H9 (cell line): Measurements from ENCODE around the gene MARVELD1. TPM values are rescaled to one million over a fixed set of nuclear protein-coding genes. Genes with fewer than 3 reads are reported as not detected.

Experiments used
- DNase-seq: peaks from one replicate; pipeline ENCODE4 v3.0.0-alpha.2; 2017
- H2AFZ ChIP-seq: one replicate; pipeline ENCODE4 v1.6.1; 2013; ENCODE audit warnings: mild to moderate bottlenecking, low read length, control low read depth, moderate library complexity
- H2AK5ac ChIP-seq: 2 replicates; pipeline ENCODE4 v1.6.1; 2013; ENCODE audit warnings: low read length, control low read depth, mixed read lengths; ENCODE audit not compliant: insufficient read length
- H2BK120ac ChIP-seq: one replicate; pipeline ENCODE4 v1.6.1; 2013; ENCODE audit warnings: low read depth, mild to moderate bottlenecking, low read length, control low read depth, inconsistent platforms; ENCODE audit not compliant: poor library complexity, severe bottlenecking
- H2BK12ac ChIP-seq: 2 replicates; pipeline ENCODE4 v1.6.1; 2013; ENCODE audit warnings: low read length, control low read depth, mixed read lengths, low read depth; ENCODE audit not compliant: insufficient read length
- H2BK15ac ChIP-seq: 2 replicates; pipeline ENCODE4 v1.6.1; 2013; ENCODE audit warnings: low read depth, low read length, control low read depth
- H2BK20ac ChIP-seq: one replicate; pipeline ENCODE4 v1.6.1; 2013; ENCODE audit warnings: low read depth, mild to moderate bottlenecking, low read length, control low read depth, inconsistent platforms; ENCODE audit not compliant: poor library complexity, severe bottlenecking
- H2BK5ac ChIP-seq: 2 replicates; pipeline ENCODE4 v1.6.1; 2013; ENCODE audit warnings: low read length, control low read depth, mixed read lengths; ENCODE audit not compliant: insufficient read length
- H3K14ac ChIP-seq: 2 replicates; pipeline ENCODE4 v1.6.1; 2013; ENCODE audit warnings: low read length, control low read depth; ENCODE audit not compliant: insufficient read depth
- H3K18ac ChIP-seq: 2 replicates; pipeline ENCODE4 v1.6.1; 2013; ENCODE audit warnings: low read depth, mild to moderate bottlenecking, mixed read lengths, low read length, control low read depth; ENCODE audit not compliant: insufficient read length
- H3K23ac ChIP-seq: 2 replicates; pipeline ENCODE4 v1.6.1; 2013; ENCODE audit warnings: low read length, control low read depth, mixed read lengths, low read depth; ENCODE audit not compliant: insufficient read length
- H3K23me2 ChIP-seq: 2 replicates; pipeline ENCODE4 v1.6.1; 2013; ENCODE audit warnings: low read depth, mild to moderate bottlenecking, mixed read lengths, low read length, control low read depth; ENCODE audit not compliant: insufficient read length, poor library complexity, severe bottlenecking
- H3K27ac ChIP-seq: 2 replicates; pipeline ENCODE4 v1.5.1; 2013; ENCODE audit warnings: low read length, control low read depth, mixed read lengths, low read depth; ENCODE audit not compliant: insufficient read length
- H3K27me3 ChIP-seq: 2 replicates; pipeline ENCODE4 v1.6.1; 2013; ENCODE audit warnings: low read length, control low read depth, inconsistent platforms; ENCODE audit not compliant: insufficient read depth
- H3K4ac ChIP-seq: 2 replicates; pipeline ENCODE4 v1.6.1; 2013; ENCODE audit warnings: low read depth, mild to moderate bottlenecking, control low read depth, inconsistent platforms, low read length, moderate library complexity
- H3K4me1 ChIP-seq: 2 replicates; pipeline ENCODE4 v1.6.1; 2013; ENCODE audit warnings: low read length, control low read depth, inconsistent platforms; ENCODE audit not compliant: insufficient read depth
- H3K4me2 ChIP-seq: 2 replicates; pipeline ENCODE4 v1.6.1; 2013; ENCODE audit warnings: low read length, control low read depth, mixed read lengths; ENCODE audit not compliant: insufficient read length, insufficient read depth
- H3K56ac ChIP-seq: 2 replicates; pipeline ENCODE4 v1.6.1; 2013; ENCODE audit warnings: low read depth, mild to moderate bottlenecking, mixed read lengths, low read length, control low read depth; ENCODE audit not compliant: insufficient read length
- H3K79me1 ChIP-seq: 2 replicates; pipeline ENCODE4 v1.6.1; 2013; ENCODE audit warnings: low read depth, mild to moderate bottlenecking, moderate library complexity, low read length, control low read depth, inconsistent platforms; ENCODE audit not compliant: insufficient read depth, poor library complexity, severe bottlenecking
- H3K79me2 ChIP-seq: 2 replicates; pipeline ENCODE4 v1.6.1; 2013; ENCODE audit warnings: low read length, control low read depth, inconsistent platforms; ENCODE audit not compliant: insufficient read depth
- H3K9ac ChIP-seq: 2 replicates; pipeline ENCODE4 v1.6.1; 2013; ENCODE audit warnings: low read length, control low read depth, mixed read lengths; ENCODE audit not compliant: insufficient read length; ENCODE audit errors: extremely low read depth
- H3K9me3 ChIP-seq: one replicate; pipeline ENCODE4 v1.6.1; 2013; ENCODE audit warnings: low read depth, low read length, inconsistent platforms; ENCODE audit not compliant: control insufficient read depth
- H3T11ph ChIP-seq: one replicate; pipeline ENCODE4 v1.6.1; 2013; ENCODE audit warnings: mild to moderate bottlenecking, low read length, control low read depth, inconsistent platforms
- H4K20me1 ChIP-seq: one replicate; pipeline ENCODE4 v1.6.1; 2013; ENCODE audit not compliant: control insufficient read depth, insufficient read length, insufficient read depth
- H4K5ac ChIP-seq: 2 replicates; pipeline ENCODE4 v1.6.1; 2013; ENCODE audit warnings: low read depth, mild to moderate bottlenecking, mixed read lengths, low read length, control low read depth; ENCODE audit not compliant: insufficient read length
- H4K8ac ChIP-seq: replicated peaks from 2 replicates; pipeline ENCODE4 v1.6.1; 2013; ENCODE audit warnings: low read length, control low read depth, mixed read lengths, low read depth; ENCODE audit not compliant: insufficient read length
- H4K91ac ChIP-seq: 2 replicates; pipeline ENCODE4 v1.6.1; 2013; ENCODE audit warnings: low read depth, mild to moderate bottlenecking, moderate library complexity, mixed read lengths, low read length, control low read depth; ENCODE audit not compliant: insufficient read length
- H3K27ac Mint-ChIP-seq, 3 experiments: 2 replicates in 2 of 3; 3 replicates in 1 of 3; pipeline ENCODE4 v1.8.0; 2020 to 2021; ENCODE audit warnings: mixed read lengths in 3 of 3, mild to moderate bottlenecking in 1 of 3, moderate library complexity in 1 of 3
- H3K27me3 Mint-ChIP-seq: 2 replicates; pipeline ENCODE4 v1.8.0; 2021; ENCODE audit warnings: low read depth, mild to moderate bottlenecking, moderate library complexity, mixed read lengths
- H3K36me3 Mint-ChIP-seq, 3 experiments: 2 replicates in 2 of 3; 3 replicates in 1 of 3; pipeline ENCODE4 v1.8.0; 2020 to 2021; ENCODE audit warnings: low read depth in 3 of 3, mixed read lengths in 3 of 3; ENCODE audit not compliant: insufficient read depth in 1 of 3
- H3K4me1 Mint-ChIP-seq, 2 experiments: 2 replicates each; pipeline ENCODE4 v1.8.0; 2020; ENCODE audit warnings: mixed read lengths in 2 of 2
- H3K4me3 Mint-ChIP-seq, 2 experiments: 2 replicates in 1 of 2; 3 replicates in 1 of 2; pipeline ENCODE4 v1.8.0; 2020 to 2021; ENCODE audit warnings: mild to moderate bottlenecking in 2 of 2, mixed read lengths in 2 of 2, moderate library complexity in 1 of 2
- H3K9me3 Mint-ChIP-seq, 2 experiments: 2 replicates in 1 of 2; 3 replicates in 1 of 2; pipeline ENCODE4 v1.8.0; 2020; ENCODE audit warnings: mild to moderate bottlenecking in 2 of 2, mixed read lengths in 2 of 2, moderate library complexity in 1 of 2
- CTCF ChIP-seq: fragments of 200-600 bp; sonication (generic); conservative IDR thresholded peaks from 3 replicates; pipeline ENCODE4 v1.8.0; 2021; ENCODE audit warnings: antibody characterized with exemption, mild to moderate bottlenecking
- WGBS: extraction: QIAGEN DNeasy Blood & Tissue Kit; methylation state at CpG from one replicate; pipeline ENCODE4 v1.1.7; 2013; ENCODE audit warnings: missing lambda C conversion rate, low lambda C conversion rate, mixed read lengths; ENCODE audit not compliant: insufficient read length; ENCODE audit errors: extremely low coverage; 5-methylcytosine and 5-hydroxymethylcytosine counted together
- total RNA-seq: library from RNA; stranded (reverse); gene quantifications from 2 replicates; pipeline ENCODE4 v1.2.1, GENCODE V29; 2021

Gene MARVELD1
- total RNA-seq, 1 experiment from 2014 or later, result 26.7 TPM

- no peak overlapping the region for H3K4me3 Mint-ChIP-seq
- H3K4me1 ChIP-seq, result no peaks in the 10 kb centered on the region
- TF ChIP-seq CTCF, result no peak
These were observed 42.2 kb downstream of the MARVELD1 start for GRCh38 chr10:97755718-97756117.

More at GRCh38 chr10:97755718-97756117, 42.2 kb downstream of the MARVELD1 start:
- H2BK5ac ChIP-seq, result no peak overlapping the region
- H2BK20ac ChIP-seq, result no peak overlapping the region
- Mint-ChIP-seq H3K27ac (no peak overlapping the region), H3K4me1 (peaks cover 2 to 5% of the 10 kb centered on the region in 2 experiments; a peak in 3 of 4 replicates), H3K36me3 (peaks cover 18 to 78% (median 53%) of the 10 kb centered on the region in 3 experiments; a peak in 6 of 7 replicates), H3K9me3 (no peaks in the 10 kb centered on the region), H3K27me3 (no peaks in the 10 kb centered on the region)
- WGBS, result no CpG with 5 or more reads among the region's 6 CpGs
- H3K4me2 ChIP-seq, result no peak overlapping the region
- H3K18ac ChIP-seq, result no peak overlapping the region
- H3K23me2 ChIP-seq, result no peaks in the 10 kb centered on the region
- no peak overlapping the region for H3K23ac ChIP-seq
- H4K8ac ChIP-seq, result no peak overlapping the region
- no peak overlapping the region for H3K56ac ChIP-seq
- no peak overlapping the region for H4K91ac ChIP-seq
- H2BK15ac ChIP-seq, result no peak overlapping the region
- no peaks in the 10 kb centered on the region for H3K79me1 ChIP-seq
- H3T11ph ChIP-seq, result no peak overlapping the region
- no peaks in the 10 kb centered on the region for H3K79me2 ChIP-seq
- no peak overlapping the region for H3K14ac ChIP-seq
- H3K27me3 ChIP-seq, result no peaks in the 10 kb centered on the region
- no peaks in the 10 kb centered on the region for H4K20me1 ChIP-seq
- no peak overlapping the region for H3K9ac ChIP-seq
- no peak for DNase-seq
- no peak overlapping the region for H2BK12ac ChIP-seq
- no peak overlapping the region for H4K5ac ChIP-seq
- no peaks in the 10 kb centered on the region for H3K9me3 ChIP-seq
- no peak overlapping the region for H2AFZ ChIP-seq
- no peak overlapping the region for H3K4ac ChIP-seq
- no peak overlapping the region for H3K27ac ChIP-seq
- no peak overlapping the region for H2BK120ac ChIP-seq
- H2AK5ac ChIP-seq, result no peak overlapping the region
